ENCODE measurements around the gene CPN2.

CPN2 gene

DNA sequence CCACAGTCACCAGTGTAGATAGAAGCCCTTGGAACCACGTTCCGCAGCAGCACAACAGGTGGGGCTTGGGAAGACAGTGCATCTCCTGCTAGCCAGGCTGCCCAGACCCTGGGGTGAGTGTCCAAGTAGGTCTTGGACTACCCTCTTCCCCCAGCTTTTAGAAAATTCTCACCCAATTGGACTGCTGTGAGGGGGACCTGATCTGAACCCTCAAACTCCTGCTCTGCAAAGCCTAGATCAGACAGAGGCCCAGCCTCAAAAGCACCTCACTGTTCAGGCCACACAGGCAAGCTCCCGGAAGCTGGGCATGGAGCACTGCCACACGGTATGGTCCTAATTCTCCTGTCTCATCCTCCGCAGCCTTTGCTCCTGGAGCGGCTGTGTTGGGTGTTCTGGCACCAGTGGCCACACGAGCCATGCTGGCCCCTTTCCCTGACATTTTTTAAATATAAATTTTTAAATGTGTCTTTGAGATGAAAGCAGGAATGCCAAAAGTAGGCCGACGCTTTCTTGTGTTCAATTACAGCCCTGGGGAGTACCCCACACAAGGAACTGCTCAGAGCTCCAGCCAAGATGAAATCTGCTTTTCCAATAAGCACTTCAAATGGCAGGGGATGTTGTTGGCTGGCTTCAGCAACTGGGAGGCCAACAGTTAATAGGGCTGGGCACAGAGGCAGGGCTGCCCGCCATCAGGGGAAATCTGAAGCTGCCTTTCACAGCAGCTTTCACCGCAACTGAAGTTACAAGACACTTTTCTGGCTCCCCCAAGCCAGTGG, 40.9 kb downstream of the CPN2 start:
- no peak overlapping the region for H3K4me3 ChIP-seq (ENCODE audit: low read length)
- DNase-seq (ENCODE audit: low read depth), result no peak
- TF ChIP-seq, protein P1, sequence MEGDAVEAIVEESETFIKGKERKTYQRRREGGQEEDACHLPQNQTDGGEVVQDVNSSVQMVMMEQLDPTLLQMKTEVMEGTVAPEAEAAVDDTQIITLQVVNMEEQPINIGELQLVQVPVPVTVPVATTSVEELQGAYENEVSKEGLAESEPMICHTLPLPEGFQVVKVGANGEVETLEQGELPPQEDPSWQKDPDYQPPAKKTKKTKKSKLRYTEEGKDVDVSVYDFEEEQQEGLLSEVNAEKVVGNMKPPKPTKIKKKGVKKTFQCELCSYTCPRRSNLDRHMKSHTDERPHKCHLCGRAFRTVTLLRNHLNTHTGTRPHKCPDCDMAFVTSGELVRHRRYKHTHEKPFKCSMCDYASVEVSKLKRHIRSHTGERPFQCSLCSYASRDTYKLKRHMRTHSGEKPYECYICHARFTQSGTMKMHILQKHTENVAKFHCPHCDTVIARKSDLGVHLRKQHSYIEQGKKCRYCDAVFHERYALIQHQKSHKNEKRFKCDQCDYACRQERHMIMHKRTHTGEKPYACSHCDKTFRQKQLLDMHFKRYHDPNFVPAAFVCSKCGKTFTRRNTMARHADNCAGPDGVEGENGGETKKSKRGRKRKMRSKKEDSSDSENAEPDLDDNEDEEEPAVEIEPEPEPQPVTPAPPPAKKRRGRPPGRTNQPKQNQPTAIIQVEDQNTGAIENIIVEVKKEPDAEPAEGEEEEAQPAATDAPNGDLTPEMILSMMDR (conservative IDR thresholded peaks at IDR 0.05; ENCODE audit: low read length), result no peak

DNA sequence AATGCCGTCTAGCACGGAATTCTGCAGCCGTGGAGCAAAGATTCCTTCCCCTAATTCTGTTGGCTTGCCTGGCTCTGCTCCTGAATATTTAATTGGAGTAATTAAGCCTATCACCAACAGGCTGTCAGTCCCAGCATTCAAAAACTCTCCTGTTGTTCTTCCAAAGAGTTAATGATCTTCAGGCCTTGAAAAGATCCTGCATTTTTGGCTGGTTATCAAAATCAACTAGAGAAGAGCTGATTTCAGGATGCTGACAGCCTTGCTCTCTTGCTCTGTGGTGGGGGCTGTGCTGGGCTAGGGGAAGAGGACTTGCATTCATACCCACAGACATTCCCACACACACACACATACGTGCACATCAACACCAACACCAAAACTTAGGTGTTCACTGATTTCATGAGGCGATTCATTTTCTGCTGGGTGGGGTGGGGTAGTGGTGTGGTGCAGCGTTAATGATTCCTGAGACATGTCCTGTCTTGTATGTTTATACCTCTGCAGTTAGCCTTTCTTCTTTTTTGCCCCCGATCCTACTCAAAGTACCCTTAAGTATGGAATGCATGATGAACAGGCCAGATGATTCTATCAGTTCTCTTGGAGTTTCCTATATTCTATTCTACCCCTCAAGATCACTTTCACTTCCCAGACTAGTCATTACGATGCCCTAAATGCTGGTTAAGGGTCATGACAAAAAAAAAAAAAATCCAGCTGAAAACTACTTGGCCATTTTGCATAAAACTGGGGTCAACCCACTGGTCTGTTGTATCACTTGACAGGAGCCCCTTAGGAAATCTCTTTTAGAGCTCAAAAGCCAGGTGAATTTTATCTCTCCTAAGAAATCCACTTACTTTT, 42.3 kb downstream of the CPN2 start:
- TF ChIP-seq, protein P1 (conservative IDR thresholded peaks at IDR 0.05; ENCODE audit: low read length), result no peak
- DNase-seq (ENCODE audit: low read depth), result no peak
- H3K4me3 ChIP-seq (ENCODE audit: low read length), result no peak overlapping the region

DNA sequence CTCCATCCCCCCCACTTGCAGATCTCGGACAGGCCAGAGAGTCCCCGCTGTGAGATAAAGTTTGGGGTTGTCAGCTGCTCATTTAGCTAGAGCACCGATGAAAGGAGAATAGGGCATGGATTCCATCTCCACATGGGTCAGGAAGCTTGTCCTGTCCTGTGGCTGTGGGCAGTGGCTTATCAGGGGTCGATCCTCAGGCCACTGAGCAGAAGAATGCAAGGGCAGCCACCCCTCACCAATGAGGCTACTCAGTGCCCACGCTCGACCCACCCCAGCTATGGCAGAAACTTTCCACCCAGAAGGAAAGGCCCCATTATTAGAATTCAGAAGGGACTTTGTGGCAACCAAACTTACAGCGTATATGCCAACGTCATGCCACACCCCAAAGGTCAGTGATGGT, 43.3 kb downstream of the CPN2 start:
- TF ChIP-seq, protein P1 (conservative IDR thresholded peaks at IDR 0.05; ENCODE audit: low read length), result no peak
- H3K4me3 ChIP-seq (ENCODE audit: low read length), result no peak overlapping the region

DNA sequence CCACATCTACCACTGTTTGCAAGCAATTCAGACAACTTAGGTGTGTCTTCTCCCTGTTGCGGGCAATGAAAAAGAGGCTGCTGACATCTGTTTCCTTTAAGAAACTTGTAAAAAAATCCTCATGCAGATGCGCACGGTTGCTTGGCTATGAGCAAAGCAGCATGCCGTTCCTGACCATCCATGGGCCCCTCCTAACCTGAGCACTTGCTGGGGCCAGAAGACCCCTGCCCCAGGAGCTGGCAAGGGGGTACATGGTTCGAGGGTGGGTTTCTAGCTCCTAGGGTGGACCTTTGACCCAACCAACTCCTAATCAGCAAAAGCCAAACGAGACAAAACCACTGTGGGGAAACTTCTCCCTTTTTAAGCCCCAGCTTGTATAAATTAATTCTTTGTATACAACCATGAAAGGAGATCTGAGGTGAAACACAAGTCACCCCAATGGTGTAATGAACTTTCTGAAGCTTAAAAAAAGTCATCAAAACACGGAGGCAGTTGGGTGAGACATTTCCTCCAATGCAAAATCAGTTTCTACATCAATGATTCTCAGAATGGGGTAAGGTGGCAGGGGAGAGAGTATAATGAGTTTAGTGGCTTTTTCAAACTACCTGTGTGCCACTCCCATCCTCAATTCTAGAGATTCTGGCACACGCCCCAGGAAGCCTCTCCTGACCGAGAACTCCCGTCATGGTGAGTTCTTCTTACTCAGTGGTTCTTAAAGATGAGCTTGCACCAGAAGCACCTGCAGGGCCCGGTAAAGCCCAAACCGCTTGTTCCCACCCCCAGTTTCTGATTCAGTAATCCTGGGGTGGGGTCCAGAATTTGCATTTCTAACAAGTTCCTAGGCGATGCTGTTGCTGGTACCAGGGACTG, 44.1 kb downstream of the CPN2 start:
- TF ChIP-seq, protein P1 (conservative IDR thresholded peaks at IDR 0.05; ENCODE audit: low read length), result no peak
- H3K4me3 ChIP-seq (ENCODE audit: low read length), result no peak overlapping the region
- no peak for DNase-seq (ENCODE audit: low read depth)

More for the DNA sequence above, 43.3 kb downstream of the CPN2 start:
- DNase-seq (ENCODE audit: low read depth), result no peak

DNA sequence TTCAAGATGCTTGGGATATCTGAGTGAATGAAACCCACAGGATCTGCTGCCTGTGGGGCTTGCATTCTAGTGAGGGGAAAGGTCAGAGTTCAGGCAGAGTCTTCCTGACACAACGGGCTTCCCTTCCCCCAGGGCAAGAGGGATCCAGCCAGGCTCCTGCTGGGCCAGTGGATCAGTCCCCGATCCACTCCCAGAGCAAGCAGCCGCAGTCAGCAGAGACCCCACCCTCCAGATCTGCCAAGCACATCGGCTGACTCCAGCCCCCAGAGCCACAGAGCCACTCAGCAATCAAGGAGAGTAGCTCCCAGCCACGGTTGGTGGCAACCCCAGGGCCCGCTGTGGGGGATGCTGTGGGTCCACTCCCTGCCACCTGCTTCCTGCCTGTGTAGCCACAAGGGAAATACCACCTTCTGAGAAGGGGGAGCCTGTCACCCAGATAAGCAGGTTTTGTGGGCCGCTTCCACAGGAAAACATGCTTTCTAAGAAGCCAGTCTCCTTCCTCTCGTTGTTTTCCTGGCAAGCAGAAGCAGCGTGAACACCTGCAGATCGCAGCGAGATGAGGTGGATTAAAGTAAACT, 44.9 kb downstream of the CPN2 start:
- no peak for DNase-seq (ENCODE audit: low read depth)
- TF ChIP-seq, protein P1 (conservative IDR thresholded peaks at IDR 0.05; ENCODE audit: low read length), result no peak
- H3K4me3 ChIP-seq (ENCODE audit: low read length), result no peak overlapping the region

DNA sequence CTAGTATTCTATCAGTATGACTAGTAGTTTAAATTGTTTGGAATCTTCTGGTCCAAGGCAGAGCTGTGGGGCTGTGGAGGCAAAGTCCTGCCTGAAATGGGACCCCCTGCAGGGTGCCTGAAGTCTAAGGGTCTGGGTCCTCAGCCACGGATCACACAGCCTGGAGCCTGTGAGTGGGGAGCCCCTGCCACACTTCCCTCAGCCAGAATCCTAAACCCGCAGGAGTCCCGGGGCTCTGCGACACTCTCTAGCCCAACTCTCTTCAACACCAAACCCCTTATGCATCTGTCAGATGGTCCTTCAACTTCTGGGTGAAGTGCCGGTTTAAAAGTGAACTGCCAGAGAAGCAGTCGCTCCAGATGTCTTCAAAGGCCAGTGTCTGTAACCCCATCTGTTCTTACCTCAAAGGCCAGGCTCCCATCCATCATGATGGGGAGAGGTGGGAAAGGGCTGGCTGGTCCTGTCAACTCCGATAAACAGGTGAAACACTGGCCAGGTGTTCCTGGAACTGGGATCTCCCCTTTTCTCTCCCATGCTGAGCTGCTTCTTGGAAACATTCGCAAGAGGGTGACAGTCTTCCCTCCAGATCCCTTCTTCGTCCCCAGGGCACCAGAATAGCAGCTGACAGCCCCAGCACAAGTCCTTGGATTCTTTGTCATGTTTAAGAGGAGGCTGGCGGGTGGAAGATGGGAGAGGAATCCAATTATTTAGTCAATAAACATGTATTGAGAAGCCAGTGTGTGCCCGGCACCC, 45.6 kb downstream of the CPN2 start:
- TF ChIP-seq, protein P1 (conservative IDR thresholded peaks at IDR 0.05; ENCODE audit: low read length), result no peak
- H3K4me3 ChIP-seq (ENCODE audit: low read length), result no peak overlapping the region
- no peak for DNase-seq (ENCODE audit: low read depth)
